Lower leg skin (tissue), 3 donors: Measurements from ENCODE around the gene TM4SF18.

Experiments used
- POLR2A ChIP-seq, 2 donors: fragments of 450-650 bp; IDR thresholded peaks; one replicate each; pipeline ENCODE4 v1.6.1; 2016 to 2017; ENCODE audit warnings: antibody characterized with exemption in 2 of 2, mild to moderate bottlenecking in 1 of 2, moderate library complexity in 1 of 2
- TF ChIP-seq, protein P1 (sequence below), 3 donors: fragments of 450-650 bp; IDR thresholded peaks; one replicate each; pipeline ENCODE4 v1.5.1; 2016; ENCODE audit warnings: antibody characterized with exemption in 3 of 3, mild to moderate bottlenecking in 3 of 3, moderate library complexity in 2 of 3

DNA sequence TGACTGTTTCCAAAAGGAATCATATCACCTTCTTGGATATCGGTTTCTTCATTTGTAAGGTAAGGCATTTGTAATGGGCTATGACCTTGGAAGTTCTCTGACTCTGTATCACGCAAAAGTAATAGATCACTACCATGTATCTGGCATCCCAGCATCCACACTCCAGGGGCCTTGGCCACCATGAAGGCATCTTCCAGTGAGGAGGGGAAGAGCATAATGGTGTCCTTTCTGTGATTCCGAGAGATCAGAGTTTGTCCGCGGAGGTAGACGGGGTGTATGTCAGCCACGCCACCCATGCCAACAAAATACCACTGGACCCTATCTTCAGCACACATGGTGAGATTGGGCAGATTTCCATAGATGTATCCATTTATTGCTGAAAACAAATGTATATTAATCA, 63.7 kb downstream of the TM4SF18 start:
- no peak for TF ChIP-seq POLR2A (IDR thresholded peaks at IDR 0.05)
- TF ChIP-seq, protein P1, sequence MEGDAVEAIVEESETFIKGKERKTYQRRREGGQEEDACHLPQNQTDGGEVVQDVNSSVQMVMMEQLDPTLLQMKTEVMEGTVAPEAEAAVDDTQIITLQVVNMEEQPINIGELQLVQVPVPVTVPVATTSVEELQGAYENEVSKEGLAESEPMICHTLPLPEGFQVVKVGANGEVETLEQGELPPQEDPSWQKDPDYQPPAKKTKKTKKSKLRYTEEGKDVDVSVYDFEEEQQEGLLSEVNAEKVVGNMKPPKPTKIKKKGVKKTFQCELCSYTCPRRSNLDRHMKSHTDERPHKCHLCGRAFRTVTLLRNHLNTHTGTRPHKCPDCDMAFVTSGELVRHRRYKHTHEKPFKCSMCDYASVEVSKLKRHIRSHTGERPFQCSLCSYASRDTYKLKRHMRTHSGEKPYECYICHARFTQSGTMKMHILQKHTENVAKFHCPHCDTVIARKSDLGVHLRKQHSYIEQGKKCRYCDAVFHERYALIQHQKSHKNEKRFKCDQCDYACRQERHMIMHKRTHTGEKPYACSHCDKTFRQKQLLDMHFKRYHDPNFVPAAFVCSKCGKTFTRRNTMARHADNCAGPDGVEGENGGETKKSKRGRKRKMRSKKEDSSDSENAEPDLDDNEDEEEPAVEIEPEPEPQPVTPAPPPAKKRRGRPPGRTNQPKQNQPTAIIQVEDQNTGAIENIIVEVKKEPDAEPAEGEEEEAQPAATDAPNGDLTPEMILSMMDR (IDR thresholded peaks at IDR 0.05), result no peak
